Measurements from ENCODE around the gene FGF8.

DNA sequence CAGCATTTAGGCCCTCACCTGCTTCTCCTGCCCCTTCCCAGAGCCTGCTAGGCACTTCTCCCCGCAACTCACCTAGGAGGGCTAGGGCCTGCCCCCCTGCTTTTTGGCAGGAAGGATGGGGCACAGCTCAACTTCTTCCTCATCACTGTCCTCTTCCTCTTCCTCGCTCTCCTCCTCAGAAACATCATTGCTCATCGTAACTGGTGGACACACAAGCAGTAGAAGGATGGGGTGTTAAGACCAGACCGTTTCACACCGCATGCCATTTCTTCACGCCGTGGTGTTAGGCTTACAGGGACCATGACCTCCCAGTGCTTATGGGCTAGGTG lies 5.7 kb upstream of the FGF8 start:
- TF ChIP-seq POLR2AphosphoS5 (IDR thresholded peaks at IDR 0.05; ENCODE audit: low read depth, low read length) (no peak), SIN3A (IDR thresholded peaks at IDR 0.05; ENCODE audit: borderline replicate concordance, insufficient read depth, low read depth, low read length) (no peak)
- TF ChIP-seq, protein P1, sequence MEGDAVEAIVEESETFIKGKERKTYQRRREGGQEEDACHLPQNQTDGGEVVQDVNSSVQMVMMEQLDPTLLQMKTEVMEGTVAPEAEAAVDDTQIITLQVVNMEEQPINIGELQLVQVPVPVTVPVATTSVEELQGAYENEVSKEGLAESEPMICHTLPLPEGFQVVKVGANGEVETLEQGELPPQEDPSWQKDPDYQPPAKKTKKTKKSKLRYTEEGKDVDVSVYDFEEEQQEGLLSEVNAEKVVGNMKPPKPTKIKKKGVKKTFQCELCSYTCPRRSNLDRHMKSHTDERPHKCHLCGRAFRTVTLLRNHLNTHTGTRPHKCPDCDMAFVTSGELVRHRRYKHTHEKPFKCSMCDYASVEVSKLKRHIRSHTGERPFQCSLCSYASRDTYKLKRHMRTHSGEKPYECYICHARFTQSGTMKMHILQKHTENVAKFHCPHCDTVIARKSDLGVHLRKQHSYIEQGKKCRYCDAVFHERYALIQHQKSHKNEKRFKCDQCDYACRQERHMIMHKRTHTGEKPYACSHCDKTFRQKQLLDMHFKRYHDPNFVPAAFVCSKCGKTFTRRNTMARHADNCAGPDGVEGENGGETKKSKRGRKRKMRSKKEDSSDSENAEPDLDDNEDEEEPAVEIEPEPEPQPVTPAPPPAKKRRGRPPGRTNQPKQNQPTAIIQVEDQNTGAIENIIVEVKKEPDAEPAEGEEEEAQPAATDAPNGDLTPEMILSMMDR (IDR thresholded peaks at IDR 0.05) = no peak
